Measurements from ENCODE around the gene FBRS.

FBRS gene

GRCh38 chr16:30620169-30620568 lies 38.1 kb upstream of the FBRS start:
- TF ChIP-seq, protein P1, sequence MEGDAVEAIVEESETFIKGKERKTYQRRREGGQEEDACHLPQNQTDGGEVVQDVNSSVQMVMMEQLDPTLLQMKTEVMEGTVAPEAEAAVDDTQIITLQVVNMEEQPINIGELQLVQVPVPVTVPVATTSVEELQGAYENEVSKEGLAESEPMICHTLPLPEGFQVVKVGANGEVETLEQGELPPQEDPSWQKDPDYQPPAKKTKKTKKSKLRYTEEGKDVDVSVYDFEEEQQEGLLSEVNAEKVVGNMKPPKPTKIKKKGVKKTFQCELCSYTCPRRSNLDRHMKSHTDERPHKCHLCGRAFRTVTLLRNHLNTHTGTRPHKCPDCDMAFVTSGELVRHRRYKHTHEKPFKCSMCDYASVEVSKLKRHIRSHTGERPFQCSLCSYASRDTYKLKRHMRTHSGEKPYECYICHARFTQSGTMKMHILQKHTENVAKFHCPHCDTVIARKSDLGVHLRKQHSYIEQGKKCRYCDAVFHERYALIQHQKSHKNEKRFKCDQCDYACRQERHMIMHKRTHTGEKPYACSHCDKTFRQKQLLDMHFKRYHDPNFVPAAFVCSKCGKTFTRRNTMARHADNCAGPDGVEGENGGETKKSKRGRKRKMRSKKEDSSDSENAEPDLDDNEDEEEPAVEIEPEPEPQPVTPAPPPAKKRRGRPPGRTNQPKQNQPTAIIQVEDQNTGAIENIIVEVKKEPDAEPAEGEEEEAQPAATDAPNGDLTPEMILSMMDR (IDR thresholded peaks at IDR 0.05) = no peak

DNA sequence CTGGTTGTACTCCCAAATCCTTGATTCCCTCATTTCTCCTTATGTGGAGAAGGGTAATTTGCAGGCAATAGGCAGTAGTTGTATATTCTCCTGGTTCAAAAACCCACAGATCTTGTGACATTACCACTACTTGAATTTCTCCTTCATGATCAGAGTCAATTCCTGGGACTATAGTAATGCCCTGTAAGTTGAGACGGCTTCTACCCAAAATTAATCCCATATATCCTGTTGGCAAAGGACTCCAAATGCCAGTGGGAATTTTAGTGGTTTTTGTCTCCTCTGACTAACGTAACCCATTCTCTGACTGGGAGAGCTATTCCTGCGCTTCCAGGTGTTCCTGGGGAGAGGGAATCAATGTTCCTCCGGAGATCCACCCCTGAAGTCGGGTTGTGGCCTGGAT lies 36.5 kb upstream of the FBRS start:
- TF ChIP-seq, protein P1 (IDR thresholded peaks at IDR 0.05) = no peak

- TF ChIP-seq, protein P1 (IDR thresholded peaks at IDR 0.05) = no peak
Observed at GRCh38 chr16:30622455-30623032, 35.7 kb upstream of the FBRS start.

DNA sequence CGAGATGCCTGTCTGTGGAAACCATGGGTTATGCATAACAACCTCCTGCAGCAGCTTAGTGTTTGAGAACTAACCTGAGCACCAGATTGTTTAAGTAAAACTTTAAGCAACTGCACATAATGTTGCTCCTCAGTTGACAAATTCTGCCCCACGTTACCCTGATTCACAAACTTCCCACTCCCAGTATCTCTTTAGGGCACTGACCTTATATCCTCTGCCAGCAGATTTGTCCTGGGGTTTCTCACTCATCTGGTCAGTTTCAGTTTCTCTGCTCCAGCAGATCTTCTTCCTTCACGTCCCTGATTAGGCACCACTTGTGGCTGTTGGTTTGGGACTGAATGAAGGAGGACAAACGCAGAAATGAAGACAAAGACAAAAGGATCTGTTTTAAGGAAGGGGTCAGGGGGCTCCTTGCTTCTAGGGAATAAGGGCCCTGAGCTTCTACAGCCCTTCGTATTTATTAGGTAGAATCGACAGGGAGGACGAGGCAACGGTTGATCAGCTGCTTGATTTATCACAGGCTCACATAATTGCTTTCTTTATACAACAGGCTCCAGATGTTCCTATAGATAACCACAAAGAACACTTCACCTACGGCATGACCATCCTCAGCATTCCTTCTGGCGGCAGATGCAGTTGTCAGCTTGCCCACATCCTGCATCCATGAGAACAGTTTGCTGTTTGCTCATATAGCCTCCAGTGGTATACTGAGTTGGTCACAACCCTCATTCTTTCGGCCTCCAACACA lies 34.5 kb upstream of the FBRS start:
- TF ChIP-seq, protein P1 (IDR thresholded peaks at IDR 0.05) = no peak

GRCh38 chr16:30626236-30626635 lies 32.0 kb upstream of the FBRS start:
- TF ChIP-seq, protein P1 (IDR thresholded peaks at IDR 0.05) = no peak

DNA sequence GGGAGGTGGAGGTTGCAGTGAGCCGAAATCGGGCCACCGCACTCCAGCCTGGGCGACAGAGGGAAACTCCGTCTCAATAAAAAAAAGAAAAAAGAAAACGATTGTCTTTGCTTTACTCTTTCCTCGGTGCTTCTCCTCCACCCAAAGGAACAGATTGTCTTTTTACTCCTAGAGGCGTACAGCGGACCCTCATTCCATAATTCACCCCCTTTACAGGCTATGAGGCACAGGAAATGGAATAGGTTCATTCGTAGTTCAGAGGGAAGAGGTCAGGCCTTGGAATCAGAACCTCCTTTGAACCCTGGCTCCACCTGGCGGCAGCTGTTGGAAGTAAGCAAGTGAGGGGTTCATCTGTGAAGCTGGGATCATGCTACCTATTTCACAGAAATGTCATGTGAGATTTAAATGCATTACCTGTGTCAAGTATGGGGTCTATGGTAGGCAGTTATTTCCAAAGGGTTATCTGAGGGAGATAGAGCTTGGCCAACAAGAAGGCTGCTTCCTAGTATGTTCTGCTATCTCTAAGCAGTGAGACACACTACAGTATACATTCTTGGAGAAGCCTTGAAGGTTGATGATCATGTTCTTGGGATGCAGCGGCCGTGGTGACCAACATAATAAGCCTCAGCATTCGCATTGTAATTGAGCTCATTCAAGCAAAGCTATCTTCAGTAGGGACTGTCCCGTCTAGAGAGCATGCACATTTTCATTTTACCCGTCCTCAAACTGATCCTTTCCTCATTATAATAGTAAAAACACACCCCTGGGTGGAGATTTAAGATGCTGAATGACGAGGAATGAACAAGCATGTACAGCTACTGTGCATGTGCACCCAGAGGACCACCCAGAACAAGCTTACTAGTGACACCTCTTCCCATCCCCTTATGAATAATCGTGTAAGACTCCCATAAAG lies 29.3 kb upstream of the FBRS start:
- TF ChIP-seq, protein P1 (IDR thresholded peaks at IDR 0.05) = peak; percentile 87

GRCh38 chr16:30633526-30633925 lies 24.7 kb upstream of the FBRS start:
- TF ChIP-seq, protein P1 (IDR thresholded peaks at IDR 0.05) = no peak

Measured in LNCAP (cell line).